ENCODE results near the gene NEK2. TPM values are rescaled to one million over a fixed set of nuclear protein-coding genes. Genes with fewer than 3 reads are reported as not detected.
"Not testable (repeated sequence)": the region's sequence is repeated elsewhere in the genome, so short reads cannot be mapped to it uniquely, and the experiment has no call there.

Gene NEK2
- total and polyA plus RNA-seq, 10 donors = 0.38 to 5.5 (median 2.0) TPM

DNA sequence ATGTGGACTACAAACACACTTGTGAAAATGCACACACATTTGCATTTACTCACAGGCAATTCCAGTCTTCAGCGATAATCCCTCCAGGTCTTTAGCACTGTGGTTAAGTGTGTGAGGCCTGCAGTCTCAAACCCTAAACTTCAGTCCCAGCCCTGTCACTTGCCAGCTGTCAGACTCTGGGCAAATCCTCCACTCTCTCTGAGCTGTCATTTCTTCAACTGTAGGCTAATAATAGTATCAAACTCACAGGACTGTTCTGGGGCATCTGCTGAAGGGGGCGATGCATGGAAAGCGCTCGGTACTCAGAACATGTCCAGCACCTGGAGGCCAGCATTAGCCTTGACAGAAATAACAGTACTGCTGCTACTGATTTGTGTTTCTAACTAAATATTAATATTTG lies 48.2 kb downstream of the NEK2 start:
- no peaks in the 10 kb centered on the region for H3K27me3 ChIP-seq (replicated peaks in 1 of 7)
- no peak overlapping the region for H3K27ac ChIP-seq
- H3K9me3 ChIP-seq = no peaks in the 10 kb centered on the region
- H3K4me3 ChIP-seq = no peak overlapping the region
- DNase-seq = no peak
- H3K4me1 ChIP-seq = peaks cover 0 to 38% (median 12%) of the 10 kb centered on the region in 6 donors
- 84 to 97% (median 93%) methylated on average over 4 of the region's 4 CpGs for WGBS, 5 donors
- no peaks in the 10 kb centered on the region for H3K36me3 ChIP-seq
- TF ChIP-seq POLR2A (IDR thresholded peaks at IDR 0.05) = no peak
- TF ChIP-seq CTCF (IDR thresholded peaks at IDR 0.05 in 8 of 11, conservative IDR thresholded peaks at IDR 0.05 in 3 of 11) = no peak
- TF ChIP-seq POLR2AphosphoS5 (IDR thresholded peaks at IDR 0.05) = no peak
- intact Hi-C loops (cut with DNase I; ENCODE audit: low total_unique reads) = no loop called here

DNA sequence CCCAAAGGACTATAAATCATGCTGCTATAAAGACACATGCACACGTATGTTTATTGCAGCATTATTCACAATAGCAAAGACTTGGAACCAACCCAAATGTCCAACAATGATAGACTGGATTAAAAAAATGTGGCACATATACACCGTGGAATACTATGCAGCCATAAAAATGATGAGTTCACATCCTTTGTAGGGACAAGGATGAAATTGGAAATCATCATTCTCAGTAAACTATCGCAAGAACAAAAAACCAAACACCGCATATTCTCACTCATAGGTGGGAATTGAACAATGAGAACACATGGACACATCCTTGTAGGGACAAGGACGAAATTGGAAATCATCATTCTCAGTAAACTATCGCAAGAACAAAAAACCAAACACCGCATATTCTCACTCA lies 49.6 kb downstream of the NEK2 start:
- H3K4me1 ChIP-seq = peaks cover 0 to 24% (median 10%) of the 10 kb centered on the region in 6 donors
- H3K9me3 ChIP-seq; intact Hi-C loops (cut with DNase I; ENCODE audit: low total_unique reads); H3K4me3 ChIP-seq; H3K27ac ChIP-seq; H3K27me3 ChIP-seq (replicated peaks in 1 of 7); DNase-seq; H3K36me3 ChIP-seq: not testable (repeated sequence)
- 94 to 97% (median 95%) methylated on average over 6 to 7 of the region's 7 CpGs for WGBS, 5 donors

GRCh38 chr1:211625040-211625439 lies 50.4 kb downstream of the NEK2 start:
- DNase-seq = no peak
- intact Hi-C loops (cut with DNase I; ENCODE audit: low total_unique reads) = no loop called here
- peaks cover 0 to 15% (median 3%) of the 10 kb centered on the region in 6 donors for H3K4me1 ChIP-seq
- H3K27me3 ChIP-seq (replicated peaks in 1 of 7) = no peaks in the 10 kb centered on the region
- no peak overlapping the region for H3K27ac ChIP-seq
- no peaks in the 10 kb centered on the region for H3K36me3 ChIP-seq
- H3K9me3 ChIP-seq = no peaks in the 10 kb centered on the region
- TF ChIP-seq POLR2AphosphoS5 (IDR thresholded peaks at IDR 0.05) (no peak), POLR2A (IDR thresholded peaks at IDR 0.05) (no peak), CTCF (IDR thresholded peaks at IDR 0.05 in 8 of 11, conservative IDR thresholded peaks at IDR 0.05 in 3 of 11) (peak in 9 of 11 experiments; percentile 22 to 56 (median 33))
- 50 to 75% (median 62%) methylated on average over 2 of the region's 2 CpGs for WGBS, 5 donors
- H3K4me3 ChIP-seq = no peak overlapping the region

GRCh38 chr1:211623515-211623914 lies 51.9 kb downstream of the NEK2 start:
- H3K36me3 ChIP-seq = no peaks in the 10 kb centered on the region
- H3K9me3 ChIP-seq = no peaks in the 10 kb centered on the region
- no peaks in the 10 kb centered on the region for H3K27me3 ChIP-seq (replicated peaks in 1 of 7)
- intact Hi-C loops (cut with DNase I; ENCODE audit: low total_unique reads) = no loop called here
- peaks cover 0 to 11% (median 2%) of the 10 kb centered on the region in 6 donors for H3K4me1 ChIP-seq
- TF ChIP-seq POLR2A (IDR thresholded peaks at IDR 0.05) = no peak
- no peak for TF ChIP-seq POLR2AphosphoS5 (IDR thresholded peaks at IDR 0.05)
- TF ChIP-seq CTCF (IDR thresholded peaks at IDR 0.05 in 8 of 11, conservative IDR thresholded peaks at IDR 0.05 in 3 of 11) = no peak
- no peak overlapping the region for H3K27ac ChIP-seq
- no peak overlapping the region for H3K4me3 ChIP-seq
- 41 to 54% (median 44%) methylated on average over 3 of the region's 3 CpGs for WGBS, 5 donors
- DNase-seq = no peak

Measured in spleen (tissue), 11 donors.